HT-29 (cell line): ENCODE results near the gene ZFYVE9. TPM values are rescaled to one million over a fixed set of nuclear protein-coding genes. Genes with fewer than 3 reads are reported as not detected.
"Not testable (repeated sequence)": the region's sequence is repeated elsewhere in the genome, so short reads cannot be mapped to it uniquely, and the experiment has no call there.

ENCODE experiments used
- DNase-seq: peaks from one replicate; pipeline ENCODE4 v3.0.0-alpha.2; 2015; ENCODE audit warnings: low spot score
- total RNA-seq: library from RNA; depleted of rRNA; stranded (reverse); fragments of >200 nt; shearing (Covaris generic); gene quantifications from 2 replicates; pipeline ENCODE4 v1.2.3, GENCODE V29; 2014

Gene ZFYVE9
- total RNA-seq, 1 experiment from 2014 or later: 6.3 TPM

- DNase-seq: no peak
Measured at GRCh38 chr1:52191395-52191965, 49.6 kb downstream of the ZFYVE9 start.

DNA sequence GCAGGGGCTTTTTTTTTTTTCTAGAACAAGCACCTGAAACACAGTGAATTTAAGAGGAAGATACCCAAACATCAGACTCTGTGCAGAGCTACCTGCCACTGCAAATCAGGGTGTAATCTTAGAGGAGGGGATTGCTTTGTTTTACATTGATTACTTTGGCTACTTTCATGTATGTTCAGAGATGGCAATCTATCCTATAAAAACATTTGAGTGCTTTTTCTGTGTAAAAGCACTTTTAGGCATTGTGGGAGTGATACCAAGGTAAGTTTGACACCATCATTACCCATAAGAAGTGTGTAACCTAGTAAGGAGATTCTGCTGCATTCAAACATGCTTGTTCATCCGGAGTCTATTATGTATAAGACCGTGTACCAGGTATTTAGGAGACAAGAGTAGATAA lies 50.1 kb downstream of the ZFYVE9 start:
- no peak for DNase-seq

DNA sequence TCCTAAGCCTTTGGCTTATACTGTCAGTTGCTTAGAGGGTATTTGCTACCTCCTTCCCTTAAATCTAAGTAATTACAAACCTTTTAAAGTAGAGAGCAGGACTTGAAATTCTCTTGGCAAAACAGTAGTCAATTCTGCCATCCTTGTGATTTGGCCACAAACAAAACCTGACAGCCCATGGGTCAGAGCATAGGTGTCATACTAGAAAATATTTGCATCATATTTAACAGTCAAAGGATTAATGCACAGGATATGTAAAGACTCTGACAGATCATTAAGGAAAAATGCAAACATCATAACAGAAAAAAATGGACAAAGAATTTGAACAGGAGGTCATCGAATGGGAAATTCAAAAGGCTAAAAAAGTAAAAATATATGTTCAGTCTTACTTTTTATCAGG lies 50.5 kb downstream of the ZFYVE9 start:
- DNase-seq: no peak

DNA sequence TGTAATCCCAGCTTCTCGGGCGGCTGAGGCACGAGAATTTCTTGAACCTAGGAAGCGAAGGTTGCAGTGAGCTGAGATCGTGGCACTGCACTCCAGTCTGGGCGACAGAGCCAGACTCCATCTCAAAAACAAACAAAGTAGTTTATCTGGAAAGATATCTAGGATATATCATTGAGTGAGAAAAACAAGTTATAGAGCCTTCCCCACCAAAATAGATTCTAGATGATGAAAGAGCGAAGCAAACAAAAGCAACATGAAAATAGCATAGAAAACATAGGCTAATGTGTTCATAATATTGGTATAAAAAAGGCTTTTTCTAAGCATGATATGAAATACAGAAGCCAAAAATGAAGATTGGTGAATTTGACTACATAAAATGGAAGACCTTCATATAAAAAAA lies 52.1 kb downstream of the ZFYVE9 start:
- DNase-seq: no peak

GRCh38 chr1:52195161-52195560 lies 53.3 kb downstream of the ZFYVE9 start:
- no peak for DNase-seq

DNA sequence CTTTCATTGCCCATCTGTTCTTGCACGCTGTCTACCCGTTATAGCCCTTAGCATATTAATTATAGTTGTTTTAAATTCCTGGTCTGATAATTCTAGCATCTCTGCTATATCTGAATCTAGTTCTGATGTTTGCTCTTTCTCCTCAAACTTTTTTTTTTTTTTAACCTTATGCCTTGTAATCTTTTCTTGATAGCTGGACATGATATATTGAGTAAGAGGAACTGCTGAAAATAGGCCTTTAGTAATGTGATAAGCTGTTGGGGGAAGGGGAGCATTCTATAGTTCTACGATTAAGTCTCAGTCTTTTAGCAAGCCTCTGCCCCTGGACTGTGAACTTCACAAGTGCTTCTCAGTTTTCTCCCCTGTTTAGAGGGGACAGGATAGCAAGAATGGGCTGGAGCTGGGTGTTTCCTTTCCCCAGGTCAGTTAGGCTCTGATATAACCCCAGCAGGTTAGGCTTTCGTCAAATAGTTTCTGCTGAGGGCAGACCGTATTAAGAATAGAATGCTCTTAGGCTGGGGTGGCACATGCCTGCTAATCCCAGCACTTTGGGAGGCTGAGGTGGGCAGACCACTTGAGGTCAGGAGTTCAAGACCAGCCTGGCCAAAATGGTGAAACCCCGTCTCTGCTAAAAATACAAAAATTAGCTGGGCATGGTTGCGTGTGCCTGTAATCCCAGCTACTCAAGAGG lies 62.2 kb downstream of the ZFYVE9 start:
- DNase-seq: no peak

DNA sequence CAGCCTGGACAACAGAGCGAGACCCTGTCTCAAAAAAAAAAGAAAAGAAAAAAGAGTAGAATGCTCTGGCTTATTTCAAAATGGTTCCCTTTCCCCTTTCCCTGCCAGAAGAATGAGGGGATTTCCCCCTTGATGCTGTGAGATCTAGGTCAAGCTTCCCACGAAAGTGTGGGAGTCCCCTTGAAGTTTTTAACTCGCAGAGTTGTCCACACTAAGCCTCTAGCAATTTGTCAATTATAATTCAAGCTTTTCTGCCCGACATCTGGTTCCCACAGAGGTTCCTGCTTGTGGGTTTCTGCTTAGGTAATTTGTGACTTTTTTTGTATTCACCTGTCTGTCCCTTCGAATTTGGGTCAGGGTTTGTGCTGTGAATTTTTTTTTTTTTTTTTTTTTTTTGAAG lies 62.8 kb downstream of the ZFYVE9 start:
- DNase-seq: no peak

DNA sequence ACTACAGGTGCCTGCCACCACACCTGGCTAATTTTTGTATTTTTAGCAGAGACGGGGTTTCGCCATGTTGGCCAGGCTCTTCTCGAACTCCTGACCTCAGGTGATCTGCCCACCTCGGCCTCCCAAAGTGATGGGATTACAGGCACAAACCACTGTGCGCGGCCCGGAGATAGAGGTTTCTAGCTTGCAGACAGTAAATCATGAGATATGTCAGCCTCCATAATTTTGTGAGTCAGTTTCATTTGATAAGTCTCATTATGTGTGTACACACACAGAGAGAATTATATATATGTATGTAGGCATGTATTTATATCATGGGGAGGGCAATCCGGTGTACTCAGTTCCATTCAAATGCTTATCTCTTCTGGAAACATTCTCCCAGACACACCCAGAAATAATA lies 64.8 kb downstream of the ZFYVE9 start:
- DNase-seq: not testable (repeated sequence)

- DNase-seq: no peak
Measured at GRCh38 chr1:52209429-52209828, 67.5 kb downstream of the ZFYVE9 start.

DNA sequence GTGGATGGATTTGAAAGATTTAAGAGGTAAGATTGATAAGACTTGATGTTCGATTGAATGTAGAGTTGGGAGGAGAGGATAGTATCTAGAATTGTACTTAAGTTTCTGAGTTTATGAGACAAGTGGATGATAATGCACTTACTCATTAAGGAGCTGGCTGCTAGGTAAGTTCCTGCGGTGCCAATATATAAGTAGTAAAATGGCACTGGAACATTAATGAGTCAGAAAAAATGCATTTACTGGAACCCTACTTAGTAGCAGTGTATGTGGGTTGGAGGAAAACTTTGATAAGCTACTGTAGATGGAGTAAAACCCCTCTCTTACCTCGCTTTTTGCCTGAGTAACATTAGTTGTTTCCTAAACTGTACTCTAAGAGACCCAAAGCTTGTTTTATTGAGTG lies 68.2 kb downstream of the ZFYVE9 start:
- no peak for DNase-seq

DNA sequence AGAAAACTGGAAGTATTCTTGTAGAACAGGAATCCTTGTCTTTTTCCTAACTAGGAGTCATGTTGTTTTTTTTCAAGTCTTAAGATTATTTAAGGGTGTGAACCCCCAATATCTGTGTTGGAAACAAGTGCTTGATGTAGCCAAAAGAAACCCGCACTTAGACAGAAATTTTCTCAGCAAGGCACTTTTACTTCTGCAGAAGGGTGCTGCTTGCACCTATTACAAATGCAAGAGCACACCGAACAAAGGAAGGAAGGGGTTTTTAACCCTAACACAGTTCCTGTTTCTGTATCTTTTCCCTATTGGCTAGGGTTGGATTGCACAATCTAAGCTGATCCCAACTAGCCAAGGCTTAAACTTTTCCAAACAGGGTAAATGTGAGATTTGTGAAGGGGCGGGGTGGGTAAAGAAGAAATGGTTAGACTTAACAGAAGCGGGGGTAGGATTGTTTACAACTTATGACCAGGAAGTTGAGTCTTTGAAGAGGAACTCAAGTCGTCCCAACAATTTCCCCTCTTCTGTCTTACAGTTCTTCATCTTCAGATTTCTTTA lies 75.1 kb downstream of the ZFYVE9 start:
- no peak for DNase-seq

GRCh38 chr1:52225174-52225573 lies 83.3 kb downstream of the ZFYVE9 start:
- no peak for DNase-seq

DNA sequence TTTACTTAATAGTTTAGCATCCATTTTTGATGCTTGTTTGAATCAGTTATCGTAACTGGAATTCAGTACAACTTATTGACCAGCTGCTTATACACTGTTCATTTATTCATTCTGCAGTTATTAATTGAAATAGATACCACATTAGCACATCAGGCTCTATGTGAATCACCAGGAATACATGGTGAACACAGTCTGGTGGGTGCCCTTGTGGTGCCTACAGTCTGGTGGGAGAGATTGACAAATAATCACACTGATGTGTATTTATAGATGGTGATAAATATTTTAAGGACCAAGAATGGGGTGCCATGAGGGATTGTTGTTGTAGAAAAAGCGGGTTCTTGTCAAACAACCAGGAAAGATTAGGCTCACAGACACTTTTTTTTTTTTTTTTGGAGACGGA lies 87.6 kb downstream of the ZFYVE9 start:
- no peak for DNase-seq

GRCh38 chr1:52233463-52233862 lies 91.6 kb downstream of the ZFYVE9 start:
- DNase-seq: no peak

- DNase-seq: no peak
Measured at GRCh38 chr1:52234014-52234413, 92.1 kb downstream of the ZFYVE9 start.

DNA sequence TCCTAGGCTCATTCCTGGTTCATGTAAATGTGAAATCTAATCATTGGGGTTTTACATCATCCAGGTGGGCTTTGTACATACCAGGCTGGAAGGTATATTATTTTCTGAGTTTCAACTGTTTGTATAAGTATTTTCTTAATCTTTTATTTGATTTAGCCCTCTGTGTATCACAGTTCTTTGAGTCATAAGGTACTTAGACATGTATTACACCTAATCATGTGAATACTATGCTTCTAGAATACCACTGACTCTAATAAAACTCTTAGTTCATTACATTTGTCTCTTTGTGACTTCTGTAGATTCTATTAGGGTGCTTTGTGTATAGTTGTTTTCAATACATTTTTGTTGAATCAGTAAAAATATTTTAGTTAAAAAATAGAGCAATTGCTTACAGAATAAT lies 92.8 kb downstream of the ZFYVE9 start:
- no peak for DNase-seq

GRCh38 chr1:52235646-52236045 lies 93.8 kb downstream of the ZFYVE9 start:
- DNase-seq: no peak

DNA sequence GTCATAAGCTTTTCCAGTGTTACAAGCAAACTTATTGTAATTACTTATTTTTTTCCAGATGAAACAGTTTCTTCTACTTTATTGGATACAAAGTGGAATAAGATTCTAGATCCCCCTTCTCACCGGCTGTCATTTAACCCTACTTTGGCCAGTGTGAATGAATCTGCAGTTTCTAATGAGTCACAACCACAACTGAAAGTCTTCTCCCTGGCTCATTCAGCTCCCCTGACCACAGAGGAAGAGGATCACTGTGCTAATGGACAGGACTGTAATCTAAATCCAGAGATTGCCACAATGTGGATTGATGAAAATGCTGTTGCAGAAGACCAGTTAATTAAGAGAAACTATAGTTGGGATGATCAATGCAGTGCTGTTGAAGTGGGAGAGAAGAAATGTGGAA lies 95.5 kb downstream of the ZFYVE9 start:
- DNase-seq: no peak

- DNase-seq: no peak
Measured at GRCh38 chr1:52238474-52238873, 96.6 kb downstream of the ZFYVE9 start.

DNA sequence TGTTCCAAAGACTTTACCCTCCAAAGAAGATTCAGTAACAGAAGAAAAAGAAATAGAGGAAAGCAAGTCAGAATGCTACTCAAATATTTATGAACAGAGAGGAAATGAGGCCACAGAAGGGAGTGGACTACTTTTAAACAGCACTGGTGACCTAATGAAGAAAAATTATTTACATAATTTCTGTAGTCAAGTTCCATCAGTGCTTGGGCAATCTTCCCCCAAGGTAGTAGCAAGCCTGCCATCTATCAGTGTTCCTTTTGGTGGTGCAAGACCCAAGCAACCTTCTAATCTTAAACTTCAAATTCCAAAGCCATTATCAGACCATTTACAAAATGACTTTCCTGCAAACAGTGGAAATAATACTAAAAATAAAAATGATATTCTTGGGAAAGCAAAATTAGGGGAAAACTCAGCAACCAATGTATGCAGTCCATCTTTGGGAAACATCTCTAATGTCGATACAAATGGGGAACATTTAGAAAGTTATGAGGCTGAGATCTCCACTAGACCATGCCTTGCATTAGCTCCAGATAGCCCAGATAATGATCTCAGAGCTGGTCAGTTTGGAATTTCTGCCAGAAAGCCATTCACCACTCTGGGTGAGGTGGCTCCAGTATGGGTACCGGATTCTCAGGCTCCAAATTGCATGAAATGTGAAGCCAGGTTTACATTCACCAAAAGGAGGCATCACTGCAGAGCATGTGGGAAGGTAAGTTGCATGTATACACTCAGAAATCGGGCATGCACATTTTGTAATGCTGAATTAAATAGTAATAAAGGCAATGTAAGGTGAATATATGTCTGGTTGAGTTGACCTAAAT lies 97.2 kb downstream of the ZFYVE9 start:
- no peak for DNase-seq

DNA sequence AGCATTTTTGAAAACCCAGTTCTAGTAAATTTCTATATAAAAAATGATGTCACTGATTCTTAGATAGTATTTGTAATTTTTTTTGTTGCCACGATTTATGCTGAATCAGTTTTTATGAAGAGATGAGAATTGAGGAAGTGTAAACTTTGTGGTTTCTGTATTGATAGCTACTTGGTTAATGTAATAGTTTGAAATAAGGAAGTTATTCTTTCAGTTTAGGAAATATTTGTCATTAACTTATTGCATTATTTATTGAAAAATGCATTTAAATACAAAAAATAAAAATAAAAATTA lies 97.8 kb downstream of the ZFYVE9 start:
- no peak for DNase-seq

- no peak for DNase-seq
Measured at GRCh38 chr1:52240592-52241210, 98.8 kb downstream of the ZFYVE9 start.
